B cell (primary cell): ENCODE measurements around the gene CRIP3. TPM values are rescaled to one million over a fixed set of nuclear protein-coding genes. Genes with fewer than 3 reads are reported as not detected.

Source experiments
- ATAC-seq: fragments of 200-7000 bp; cut with Tn5 transposase; one replicate; pipeline ENCODE4 v1.10.0; 2021; ENCODE audit warnings: low read depth, mild to moderate bottlenecking, moderate number of reproducible peaks, moderate library complexity
- CTCF ChIA-PET: fragments of 350-600 bp; sonication (Branson Sonifier 250); formaldehyde crosslinking; loops from one replicate; lab custom pipeline; 2021; ENCODE audit warnings: antibody characterized with exemption, inconsistent platforms; lab: Charles Lee
- POLR2A ChIA-PET: fragments of 350-600 bp; sonication (Branson Sonifier 250); formaldehyde crosslinking; loops from one replicate; lab custom pipeline; 2021; ENCODE audit warnings: antibody characterized with exemption; lab: Charles Lee
- DNase-seq: peaks from one replicate; pipeline ENCODE4 v3.0.0; 2013
- H2AFZ ChIP-seq: 2 replicates; pipeline ENCODE4 v1.6.1; 2012; ENCODE audit warnings: mild to moderate bottlenecking, low read depth, low read length; ENCODE audit not compliant: insufficient read depth, poor library complexity, severe bottlenecking
- H3K27ac ChIP-seq, 2 donors: 1 replicate in 1 of 2; 2 replicates in 1 of 2; pipeline ENCODE4 v1.5.1; 2012 to 2013; ENCODE audit warnings: low read length in 2 of 2, mild to moderate bottlenecking in 2 of 2, moderate library complexity in 1 of 2
- H3K27me3 ChIP-seq, 4 experiments: fragments of 200-600 bp in 1 of 4; sonication (generic) in 1 of 4; replicated peaks in 1 of 4; 1 replicate in 2 of 4; 2 replicates in 2 of 4; pipeline versions ENCODE4 v1.6.1 to v1.7.0; 2013 to 2016; ENCODE audit warnings: low read length in 3 of 4, mild to moderate bottlenecking in 2 of 4, mixed read lengths in 1 of 4, moderate library complexity in 1 of 4; ENCODE audit not compliant: insufficient read depth in 4 of 4, control insufficient read depth in 3 of 4; ENCODE audit errors: control extremely low read depth in 1 of 4
- H3K36me3 ChIP-seq, 2 experiments: replicated peaks in 1 of 2; 1 replicate in 1 of 2; 2 replicates in 1 of 2; pipeline versions ENCODE4 v1.6.1 to v1.7.1; 2013; ENCODE audit warnings: low read length in 1 of 2; ENCODE audit not compliant: insufficient read depth in 2 of 2, control insufficient read depth in 1 of 2; ENCODE audit errors: control extremely low read depth in 1 of 2, extremely low read depth in 1 of 2
- H3K4me1 ChIP-seq, 2 donors: fragments of 200-600 bp in 1 of 2; sonication (generic) in 1 of 2; 1 replicate in 1 of 2; 2 replicates in 1 of 2; pipeline versions ENCODE4 v1.5.1 to v1.6.1; 2013 to 2017; ENCODE audit warnings: low read length in 2 of 2; ENCODE audit not compliant: control insufficient read depth in 2 of 2, insufficient read depth in 2 of 2
- H3K4me2 ChIP-seq: replicated peaks from 2 replicates; pipeline ENCODE3; 2012; ENCODE audit warnings: mild to moderate bottlenecking, low read depth, low read length; ENCODE audit not compliant: poor library complexity, severe bottlenecking
- H3K4me3 ChIP-seq, 5 experiments: fragments of 200-600 bp in 1 of 5; sonication (generic) in 1 of 5; 1 replicate in 3 of 5; 2 replicates in 2 of 5; pipeline versions ENCODE4 v1.5.1 to v1.7.0; 2011 to 2016; ENCODE audit warnings: low read length in 4 of 5, mild to moderate bottlenecking in 4 of 5, low read depth in 2 of 5, control low read depth in 1 of 5, moderate library complexity in 1 of 5; ENCODE audit not compliant: insufficient read depth in 1 of 5; ENCODE audit errors: control extremely low read depth in 1 of 5, extremely low read depth in 1 of 5
- H3K79me2 ChIP-seq: fragments of 200-600 bp; sonication (generic); one replicate; pipeline ENCODE4 v1.6.0; 2016; ENCODE audit warnings: low read length; ENCODE audit not compliant: control insufficient read depth, insufficient read depth
- H3K9ac ChIP-seq: fragments of 200-600 bp; sonication (generic); 2 replicates; pipeline ENCODE4 v1.6.1; 2017; ENCODE audit warnings: mild to moderate bottlenecking, low read length, moderate library complexity
- H3K9me3 ChIP-seq, 3 donors: one replicate each; pipeline versions ENCODE4 v1.6.1 to v1.7.1; 2013; ENCODE audit warnings: low read length in 2 of 3; ENCODE audit not compliant: control insufficient read depth in 2 of 3, insufficient read depth in 1 of 3; ENCODE audit errors: control extremely low read depth in 1 of 3
- H4K20me1 ChIP-seq: 2 replicates; pipeline ENCODE4 v1.6.0; 2012; ENCODE audit warnings: mild to moderate bottlenecking, low read length; ENCODE audit not compliant: insufficient read depth, control insufficient read depth, poor library complexity, severe bottlenecking
- H3K27ac Mint-ChIP-seq: one replicate; pipeline ENCODE4 v1.8.0; 2021; ENCODE audit warnings: mixed read lengths
- H3K27me3 Mint-ChIP-seq: one replicate; pipeline ENCODE4 v1.8.0; 2021; ENCODE audit warnings: mixed read lengths
- H3K4me1 Mint-ChIP-seq: one replicate; pipeline ENCODE4 v1.8.0; 2021; ENCODE audit warnings: mixed read lengths
- H3K4me3 Mint-ChIP-seq: one replicate; pipeline ENCODE4 v1.8.0; 2021; ENCODE audit warnings: mixed read lengths
- H3K9me3 Mint-ChIP-seq: one replicate; pipeline ENCODE4 v1.8.0; 2022; ENCODE audit warnings: mixed read lengths; ENCODE audit not compliant: insufficient read depth
- CTCF ChIP-seq: fragments of 200-600 bp; IDR thresholded peaks from one replicate; pipeline ENCODE4 v1.8.0; 2022; ENCODE audit warnings: antibody characterized with exemption, mild to moderate bottlenecking
- EZH2 ChIP-seq: IDR thresholded peaks from 2 replicates; pipeline ENCODE4 v1.6.1; 2012; ENCODE audit warnings: borderline replicate concordance, low read depth, mild to moderate bottlenecking, moderate library complexity, low read length; ENCODE audit not compliant: insufficient read depth, poor library complexity, severe bottlenecking
- WGBS: methylation state at CpG from one replicate; pipeline ENCODE4 v1.1.5; 2013; ENCODE audit warnings: missing lambda C conversion rate; ENCODE audit not compliant: insufficient coverage; 5-methylcytosine and 5-hydroxymethylcytosine counted together
- intact Hi-C: fragments of 100-400 bp; cut with micrococcal nuclease; formaldehyde crosslinking; loops from one replicate; pipeline ENCODE4 v1.10.0; 2022
- polyA plus RNA-seq: library from polyadenylated mRNA; depleted of rRNA; stranded (reverse); fragments of >200 nt; gene quantifications from 2 replicates; pipeline ENCODE4 v1.2.3, GENCODE V29; 2012
- total RNA-seq, 2 donors: library from RNA; stranded (reverse); fragments of 120-200 nt in 1 of 2; gene quantifications; 1 replicate in 1 of 2; 2 replicates in 1 of 2; pipeline versions ENCODE4 v1.2.3 to v1.2.4, GENCODE V29; 2013 to 2022

Gene CRIP3
- total and polyA plus RNA-seq, 2 donors (not counting 1 experiment from before 2014, with no cell fraction given) = 25.8 to 64.6 TPM

DNA sequence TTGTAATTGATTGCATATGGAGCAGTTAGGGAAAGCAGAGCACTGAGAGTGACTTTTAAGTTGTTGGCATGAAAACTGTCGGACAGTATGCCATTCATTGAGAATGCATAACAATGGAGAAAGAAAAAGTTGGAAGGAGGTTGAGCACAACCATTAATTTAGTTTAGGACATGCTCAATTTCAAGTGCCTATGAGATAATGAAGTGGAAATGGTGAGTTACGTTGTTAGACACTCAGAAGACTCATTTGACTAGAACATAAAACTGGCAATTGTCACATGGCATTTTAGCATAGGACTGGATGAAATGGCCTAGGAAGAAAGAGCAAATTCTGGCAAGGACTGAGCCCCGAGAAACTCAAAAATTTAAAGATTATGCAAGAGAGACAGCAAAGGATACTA lies 38.8 kb upstream of the CRIP3 start:
- peaks cover 3 to 81% of the 10 kb centered on the region in 2 experiments for H3K36me3 ChIP-seq
- no peak overlapping the region for H3K27ac Mint-ChIP-seq

DNA sequence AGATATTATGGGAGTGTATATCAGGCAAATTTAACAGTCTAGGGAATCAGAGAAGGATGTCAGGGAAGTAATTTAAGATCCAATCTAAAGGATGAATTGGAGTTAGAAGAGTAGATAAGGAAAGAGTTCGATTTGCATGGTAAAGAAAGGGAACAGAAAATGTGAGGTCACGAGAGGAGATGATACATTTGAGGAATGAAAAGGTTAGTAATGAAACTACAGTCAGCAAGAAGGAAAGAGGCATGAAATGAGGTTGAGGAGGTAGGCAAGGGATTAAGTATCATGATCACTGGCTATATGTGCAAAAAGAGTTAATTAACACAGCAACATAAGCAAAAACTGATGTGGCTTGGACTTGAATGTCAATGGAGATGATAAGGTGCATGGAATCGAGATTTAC lies 38.4 kb upstream of the CRIP3 start:
- POLR2A ChIA-PET = no interaction called here
- no peak overlapping the region for H3K4me3 Mint-ChIP-seq

More for the DNA sequence above, 38.8 kb upstream of the CRIP3 start:
- WGBS = 87% methylated on average over 3 of the region's 3 CpGs
- peaks cover 82% of the 10 kb centered on the region for H3K79me2 ChIP-seq
- ATAC-seq (no peak), DNase-seq (no peak)
- H3K27me3 ChIP-seq = no peaks in the 10 kb centered on the region
- CTCF ChIA-PET = no interaction called here
- H4K20me1 ChIP-seq = peaks cover 76% of the 10 kb centered on the region
- intact Hi-C loops = no loop called here
- no peak overlapping the region for H3K4me3 Mint-ChIP-seq
- H2AFZ ChIP-seq = no peak overlapping the region
- no peak overlapping the region for H3K9ac ChIP-seq
- H3K4me1 Mint-ChIP-seq = peaks cover 3% of the 10 kb centered on the region
- no peak for TF ChIP-seq EZH2
- TF ChIP-seq CTCF = no peak
- no peaks in the 10 kb centered on the region for H3K4me1 ChIP-seq
- H3K4me2 ChIP-seq = no peak overlapping the region
- no peaks in the 10 kb centered on the region for H3K9me3 ChIP-seq
- H3K27me3 Mint-ChIP-seq = no peaks in the 10 kb centered on the region
- H3K4me3 ChIP-seq = no peak overlapping the region
- no peaks in the 10 kb centered on the region for H3K9me3 Mint-ChIP-seq
- POLR2A ChIA-PET = no interaction called here
- H3K27ac ChIP-seq = no peak overlapping the region

More for the DNA sequence above, 38.4 kb upstream of the CRIP3 start:
- no peak overlapping the region for H3K4me3 ChIP-seq
- no peak for DNase-seq
- no peaks in the 10 kb centered on the region for H3K27me3 ChIP-seq
- no peak overlapping the region for H2AFZ ChIP-seq
- Mint-ChIP-seq H3K4me1 (peaks cover 1% of the 10 kb centered on the region), H3K27me3 (no peaks in the 10 kb centered on the region), H3K27ac (no peak overlapping the region), H3K9me3 (no peaks in the 10 kb centered on the region)
- no peaks in the 10 kb centered on the region for H3K4me1 ChIP-seq
- TF ChIP-seq CTCF (no peak), EZH2 (no peak)
- CTCF ChIA-PET = interaction anchor here (0.6 kb wide), 1 partner anchor 29 kb away, joined by 3 read pairs; no protein-coding TSS in a partner anchor
- no peak for ATAC-seq
- peaks cover 76% of the 10 kb centered on the region for H4K20me1 ChIP-seq
- peaks cover 1 to 81% of the 10 kb centered on the region in 2 experiments for H3K36me3 ChIP-seq
- no peak overlapping the region for H3K9ac ChIP-seq
- H3K79me2 ChIP-seq = peaks cover 80% of the 10 kb centered on the region
- no peak overlapping the region for H3K27ac ChIP-seq
- no peak overlapping the region for H3K4me2 ChIP-seq
- 72% methylated on average over 3 of the region's 3 CpGs for WGBS
- intact Hi-C loops = no loop called here
- H3K9me3 ChIP-seq = no peaks in the 10 kb centered on the region
